Activated CD4-positive, alpha-beta T cell treated with anti-CD3 and anti-CD28 coated beads, Interleukin-10, Interleukin-2, amounts not matched to agents 100 ng/mL and 50 ng/mL, durations not matched to agents 16 hours and 8 hours (primary cell): ENCODE data around the gene TMA7.

Source experiments
- DNase-seq: peaks from one replicate; pipeline ENCODE4 v3.0.0-alpha.2; 2020

TMA7 gene

GRCh38 chr3:48409291-48410201 is 30.5 kb upstream of the TMA7 start:
- DNase-seq = no peak

- no peak for DNase-seq
These were observed 29.6 kb upstream of the TMA7 start for GRCh38 chr3:48410205-48411040.

GRCh38 chr3:48411041-48411588 is 28.9 kb upstream of the TMA7 start:
- no peak for DNase-seq

GRCh38 chr3:48411606-48412374 is 28.3 kb upstream of the TMA7 start:
- DNase-seq = no peak

- DNase-seq = no peak
These were observed 27.6 kb upstream of the TMA7 start for GRCh38 chr3:48412375-48413001.

DNA sequence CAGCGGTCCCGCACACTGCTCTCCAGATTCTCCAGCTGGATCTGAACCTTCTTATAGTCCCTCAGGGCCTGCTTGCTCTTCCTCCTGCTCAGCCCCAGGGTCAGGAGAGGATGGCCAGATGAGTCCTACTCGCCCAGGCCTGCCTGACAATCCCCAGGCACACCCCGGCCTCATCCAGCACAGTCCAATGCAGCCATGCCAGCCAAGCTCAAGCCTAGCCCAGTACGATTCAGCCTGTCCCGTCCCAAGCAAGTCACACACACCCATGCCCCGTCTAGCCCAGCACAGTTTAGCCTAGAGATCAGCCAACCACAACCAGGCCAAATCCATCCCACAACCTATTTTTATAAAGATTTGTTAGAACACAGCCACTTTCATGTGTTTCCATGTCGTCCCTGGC is 27.0 kb upstream of the TMA7 start:
- no peak for DNase-seq

DNA sequence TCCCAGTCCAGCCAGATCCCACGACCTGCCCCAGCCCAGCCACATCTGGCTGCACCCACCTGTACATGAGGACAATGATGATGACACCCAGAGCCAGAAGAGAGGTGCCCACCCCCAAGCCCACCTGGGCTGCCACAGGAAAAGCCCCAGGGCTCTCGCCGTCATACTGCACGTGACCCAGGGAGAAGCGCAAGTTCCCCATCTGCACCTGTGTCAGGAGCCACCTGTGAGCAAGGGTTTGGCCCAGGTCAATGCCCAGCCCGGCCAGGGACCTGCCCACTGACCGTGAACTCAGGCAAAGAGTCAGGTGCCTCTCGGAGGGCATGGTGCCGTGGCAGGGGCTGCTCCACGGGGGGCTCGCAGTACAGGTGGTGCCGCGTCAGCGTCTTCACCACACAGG is 26.4 kb upstream of the TMA7 start:
- DNase-seq = no peak

GRCh38 chr3:48414376-48415250 is 25.4 kb upstream of the TMA7 start:
- no peak for DNase-seq

DNA sequence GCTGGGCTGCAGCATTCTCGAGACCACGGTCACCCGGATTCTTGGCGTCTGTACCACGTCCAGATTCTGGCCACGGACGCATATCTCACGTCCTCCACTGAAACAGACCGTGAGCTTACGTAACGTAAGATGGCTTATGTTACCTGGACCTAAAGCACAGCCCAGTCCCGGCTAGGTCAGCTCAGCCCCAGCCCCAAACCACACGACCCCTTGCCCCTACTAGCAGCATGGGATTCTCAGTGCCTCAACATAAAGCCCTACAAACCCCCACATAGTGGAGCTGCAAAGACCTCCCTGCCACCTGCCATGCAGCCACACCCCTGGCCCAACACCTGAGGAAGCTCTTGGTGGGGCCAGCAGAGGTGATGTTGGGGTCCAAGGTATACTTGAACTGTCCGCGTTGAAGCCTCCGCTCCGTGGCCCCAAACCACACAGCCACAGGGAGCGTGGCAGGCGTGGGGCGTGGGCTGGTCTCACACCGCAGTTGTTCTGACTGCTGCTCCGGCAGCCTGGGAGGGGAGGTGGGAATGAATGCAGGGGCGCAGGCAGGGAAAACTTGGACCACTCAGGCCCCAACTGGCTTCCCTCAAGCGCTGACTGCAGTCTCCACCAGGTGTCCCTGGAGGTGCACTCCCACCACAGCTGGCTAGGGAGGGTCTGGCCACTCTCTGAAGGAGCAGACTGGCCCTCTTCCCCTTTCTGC is 24.7 kb upstream of the TMA7 start:
- no peak for DNase-seq

DNA sequence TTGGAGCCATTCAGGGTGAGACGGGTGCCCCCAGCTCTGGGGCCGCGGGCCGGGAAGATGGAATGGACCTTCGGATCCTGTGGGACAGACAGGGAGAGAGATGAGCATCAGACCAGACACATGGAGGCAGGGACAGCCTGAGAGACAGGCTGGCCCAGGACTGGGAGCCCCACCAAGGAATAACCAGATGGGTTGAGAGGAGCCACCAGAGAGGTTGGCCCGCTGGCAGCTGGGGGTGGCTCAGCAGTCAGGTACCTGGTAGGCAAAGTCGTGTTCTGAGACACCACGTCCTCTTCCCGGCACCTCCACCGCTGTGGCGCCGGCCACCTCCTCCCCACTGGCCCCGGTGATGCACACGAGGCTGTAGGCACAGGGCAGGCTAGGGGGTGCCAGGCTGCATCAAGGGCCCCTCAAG is 24.0 kb upstream of the TMA7 start:
- DNase-seq = no peak

DNA sequence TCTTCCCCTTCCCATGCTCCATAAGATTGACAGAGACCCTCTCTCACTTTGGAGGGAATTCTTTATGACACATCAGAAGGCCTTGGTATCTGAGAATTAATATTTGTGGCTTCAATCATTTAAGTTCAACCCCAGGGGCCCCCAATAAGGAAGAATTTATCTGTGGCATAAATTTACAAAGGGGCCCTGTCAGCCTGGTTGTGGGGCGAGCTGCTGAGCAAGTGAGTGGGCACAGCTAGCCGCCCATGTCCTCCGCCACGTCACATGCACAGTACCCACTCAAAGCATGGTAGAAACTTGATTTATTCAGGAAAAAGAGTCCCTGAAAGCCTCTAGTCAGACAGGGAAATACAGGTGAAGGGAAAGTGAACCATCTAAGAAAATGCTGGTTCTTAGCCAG is 23.5 kb upstream of the TMA7 start:
- DNase-seq = no peak

- DNase-seq = no peak
These were observed 22.4 kb upstream of the TMA7 start for GRCh38 chr3:48417529-48418108.

DNA sequence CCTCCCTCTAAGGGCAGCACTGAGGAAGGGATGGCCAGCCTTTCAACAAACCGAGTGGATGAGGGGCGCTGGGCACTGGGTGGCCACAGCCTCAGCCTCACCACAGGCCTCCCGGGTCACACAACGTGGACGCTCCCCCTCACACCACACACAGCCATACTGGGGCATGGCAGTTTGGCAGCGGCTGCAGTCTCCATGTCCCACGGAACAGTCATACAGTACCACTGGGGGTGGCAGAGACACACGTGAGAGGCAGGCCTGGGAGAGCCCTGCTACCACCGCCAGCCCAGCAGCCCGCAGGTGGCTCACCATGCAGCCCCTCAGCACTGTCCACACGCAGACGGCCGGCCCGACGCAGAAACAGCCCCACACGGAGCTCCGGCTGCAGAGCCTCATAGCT is 21.9 kb upstream of the TMA7 start:
- DNase-seq = no peak

DNA sequence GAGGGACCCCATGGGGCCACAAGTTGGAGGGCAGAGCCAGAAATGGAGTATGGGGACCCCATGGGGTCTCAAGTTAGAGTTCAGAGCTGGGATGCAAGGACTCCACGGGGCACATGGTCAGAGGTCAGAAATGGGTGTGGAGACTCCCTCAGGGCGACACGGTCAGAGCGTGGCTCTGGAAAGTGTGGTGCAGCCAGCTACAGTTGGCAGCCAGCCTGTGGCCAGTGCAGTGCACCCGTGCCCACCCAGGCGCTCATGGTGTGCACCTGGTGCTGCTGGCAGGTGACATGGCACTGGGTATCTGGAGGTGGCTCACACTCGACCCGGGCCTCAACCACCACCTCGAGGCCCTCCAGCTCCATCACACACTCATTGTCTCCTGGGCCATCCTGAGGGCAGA is 21.4 kb upstream of the TMA7 start:
- DNase-seq = no peak

DNA sequence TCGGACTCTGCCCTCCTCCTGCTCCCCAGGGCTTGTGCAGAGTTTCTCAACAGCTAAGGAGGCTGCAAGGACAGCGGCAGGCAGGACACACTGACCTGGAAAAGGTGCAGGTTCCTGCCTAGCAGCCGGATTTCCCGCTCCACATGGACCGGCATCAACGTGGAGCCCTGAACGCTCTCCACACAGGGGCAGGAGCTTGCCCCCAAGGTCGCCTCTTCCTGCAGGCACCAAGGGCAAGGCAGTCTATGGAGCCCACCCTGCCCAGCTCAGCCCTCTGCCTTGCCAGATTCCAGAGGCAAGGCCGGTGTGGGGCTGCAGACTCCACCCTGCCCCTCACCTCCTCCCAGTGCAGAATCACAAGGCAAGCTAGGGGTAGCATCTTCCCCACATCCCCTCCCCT is 20.9 kb upstream of the TMA7 start:
- DNase-seq = no peak

DNA sequence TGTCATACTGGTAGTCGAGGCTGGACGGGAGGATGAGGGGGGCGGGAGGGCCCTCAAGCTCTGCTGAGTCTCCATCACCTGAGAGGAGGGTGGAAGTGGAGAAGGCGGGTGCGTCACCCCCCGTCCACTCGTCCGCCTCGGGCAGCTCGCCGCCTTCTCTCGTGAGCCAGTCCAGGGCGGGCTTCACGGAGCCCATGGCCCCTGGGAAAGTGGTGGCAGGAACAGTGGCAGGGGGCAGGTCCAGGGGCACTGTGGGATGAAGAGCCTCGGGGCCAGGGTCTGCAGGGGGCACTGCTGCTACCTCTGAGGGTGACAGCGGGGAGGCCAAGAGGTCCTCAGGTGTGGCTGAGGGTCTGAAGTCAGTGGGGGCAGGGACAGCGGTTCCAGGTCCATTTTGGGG is 20.5 kb upstream of the TMA7 start:
- DNase-seq = no peak

GRCh38 chr3:48420561-48420960 is 19.5 kb upstream of the TMA7 start:
- DNase-seq = no peak

DNA sequence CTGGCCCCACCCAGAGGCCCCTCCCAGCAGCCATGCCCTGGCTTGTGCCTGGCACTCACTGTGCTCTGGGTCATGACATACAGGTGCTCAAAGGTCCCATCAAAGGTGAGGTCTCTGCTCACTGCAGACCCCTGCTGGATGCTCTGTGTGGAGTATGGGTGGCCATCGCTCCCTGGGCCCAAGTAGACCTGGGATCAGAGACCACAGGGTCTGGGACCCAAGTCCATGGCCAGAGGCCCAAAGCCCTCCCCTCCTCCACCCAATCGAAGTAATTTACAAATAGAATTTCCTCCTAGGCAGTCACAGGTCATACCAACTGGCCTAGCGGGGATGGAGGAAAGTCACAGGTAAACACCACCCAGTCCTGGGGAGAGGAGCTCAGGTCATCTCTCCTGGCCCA is 17.8 kb upstream of the TMA7 start:
- no peak for DNase-seq

- no peak for DNase-seq
These were observed 17.4 kb upstream of the TMA7 start for GRCh38 chr3:48422681-48423080.

GRCh38 chr3:48423241-48423882 is 16.7 kb upstream of the TMA7 start:
- no peak for DNase-seq
